ENCODE measurements around the gene RAB31. TPM values are rescaled to one million over a fixed set of nuclear protein-coding genes. Genes with fewer than 3 reads are reported as not detected.
A peak's percentile ranks its signal among the peaks of the same experiment; 100 is the strongest.

Gene RAB31
- total RNA-seq, 1 donor from 2014 or later = 31.2 TPM

GRCh38 chr18:9683418-9684396 is 24.4 kb upstream of the RAB31 start:
- no peak for DNase-seq (ENCODE audit: low read depth)
- peak; percentile 72 for TF ChIP-seq CTCF (conservative IDR thresholded peaks at IDR 0.05; ENCODE audit: low read depth, low read length)
- H3K4me3 ChIP-seq (ENCODE audit: low read depth, low read length) = no peak overlapping the region

GRCh38 chr18:9684881-9685614 is 23.1 kb upstream of the RAB31 start:
- H3K4me3 ChIP-seq (ENCODE audit: low read depth, low read length) = no peak overlapping the region
- TF ChIP-seq CTCF (conservative IDR thresholded peaks at IDR 0.05; ENCODE audit: low read depth, low read length) = no peak
- no peak for DNase-seq (ENCODE audit: low read depth)

- H3K4me3 ChIP-seq (ENCODE audit: low read depth, low read length) = no peak overlapping the region
- no peak for TF ChIP-seq CTCF (conservative IDR thresholded peaks at IDR 0.05; ENCODE audit: low read depth, low read length)
- no peak for DNase-seq (ENCODE audit: low read depth)
Observed at GRCh38 chr18:9685615-9685890, 22.5 kb upstream of the RAB31 start.

- TF ChIP-seq CTCF (conservative IDR thresholded peaks at IDR 0.05; ENCODE audit: low read depth, low read length) = no peak
- DNase-seq (ENCODE audit: low read depth) = no peak
- H3K4me3 ChIP-seq (ENCODE audit: low read depth, low read length) = no peak overlapping the region
Observed at GRCh38 chr18:9688036-9688741, 19.9 kb upstream of the RAB31 start.

- no peak for DNase-seq (ENCODE audit: low read depth)
- no peak for TF ChIP-seq CTCF (conservative IDR thresholded peaks at IDR 0.05; ENCODE audit: low read depth, low read length)
- H3K4me3 ChIP-seq (ENCODE audit: low read depth, low read length) = no peak overlapping the region
Observed at GRCh38 chr18:9689253-9689652, 18.8 kb upstream of the RAB31 start.

- no peak for DNase-seq (ENCODE audit: low read depth)
- no peak for TF ChIP-seq CTCF (conservative IDR thresholded peaks at IDR 0.05; ENCODE audit: low read depth, low read length)
- H3K4me3 ChIP-seq (ENCODE audit: low read depth, low read length) = no peak overlapping the region
Observed at GRCh38 chr18:9690418-9691188, 17.5 kb upstream of the RAB31 start.

Data from epithelial cell of proximal tubule (primary cell).